RWPE2 (cell line): ENCODE results near the gene DDIT4.

ENCODE experiments used
- ATAC-seq: fragments of 200-7000 bp; cut with Tn5 transposase; 3 replicates; pipeline ENCODE4 v1.9.1; 2021; ENCODE audit warnings: low read depth
- DNase-seq: peaks from one replicate; pipeline ENCODE4 v3.0.0-alpha.2; 2020; ENCODE audit warnings: low spot score
- H3K27ac ChIP-seq: fragments of 450-650 bp; 2 replicates; pipeline ENCODE4 v1.5.1; 2017; ENCODE audit warnings: mild to moderate bottlenecking; ENCODE audit not compliant: poor library complexity, severe bottlenecking
- H3K27me3 ChIP-seq: fragments of 250-450 bp; sonication (Bioruptor Pico); 2 replicates; pipeline ENCODE4 v1.5.1; 2021; ENCODE audit warnings: mild to moderate bottlenecking, moderate library complexity; ENCODE audit not compliant: insufficient read depth, poor library complexity, severe bottlenecking
- H3K36me3 ChIP-seq: fragments of 250-450 bp; sonication (Bioruptor Pico); 2 replicates; pipeline ENCODE4 v1.5.1; 2020; ENCODE audit warnings: low read depth, mild to moderate bottlenecking, moderate library complexity
- H3K4me1 ChIP-seq: fragments of 250-450 bp; sonication (Bioruptor Pico); 2 replicates; pipeline ENCODE4 v1.5.1; 2021; ENCODE audit warnings: mild to moderate bottlenecking, moderate library complexity; ENCODE audit not compliant: insufficient read depth, poor library complexity, severe bottlenecking
- H3K4me3 ChIP-seq: fragments of 250-450 bp; sonication (Bioruptor Pico); 2 replicates; pipeline ENCODE4 v1.5.1; 2021; ENCODE audit warnings: mild to moderate bottlenecking, moderate library complexity; ENCODE audit not compliant: severe bottlenecking
- H3K9me3 ChIP-seq: fragments of 250-450 bp; sonication (Bioruptor Pico); 2 replicates; pipeline ENCODE4 v1.5.1; 2021; ENCODE audit warnings: mild to moderate bottlenecking, moderate library complexity; ENCODE audit not compliant: severe bottlenecking
- TF ChIP-seq, protein P1 (sequence below): fragments of 450-650 bp; IDR thresholded peaks from one replicate; pipeline ENCODE4 v1.5.1; 2017; ENCODE audit warnings: mild to moderate bottlenecking, moderate library complexity; ENCODE audit not compliant: poor library complexity, severe bottlenecking

The DDIT4 gene

GRCh38 chr10:72308320-72308987 lies 34.7 kb downstream of the DDIT4 start:
- DNase-seq (no peak), ATAC-seq (peak; percentile 60)
- TF ChIP-seq, protein P1, sequence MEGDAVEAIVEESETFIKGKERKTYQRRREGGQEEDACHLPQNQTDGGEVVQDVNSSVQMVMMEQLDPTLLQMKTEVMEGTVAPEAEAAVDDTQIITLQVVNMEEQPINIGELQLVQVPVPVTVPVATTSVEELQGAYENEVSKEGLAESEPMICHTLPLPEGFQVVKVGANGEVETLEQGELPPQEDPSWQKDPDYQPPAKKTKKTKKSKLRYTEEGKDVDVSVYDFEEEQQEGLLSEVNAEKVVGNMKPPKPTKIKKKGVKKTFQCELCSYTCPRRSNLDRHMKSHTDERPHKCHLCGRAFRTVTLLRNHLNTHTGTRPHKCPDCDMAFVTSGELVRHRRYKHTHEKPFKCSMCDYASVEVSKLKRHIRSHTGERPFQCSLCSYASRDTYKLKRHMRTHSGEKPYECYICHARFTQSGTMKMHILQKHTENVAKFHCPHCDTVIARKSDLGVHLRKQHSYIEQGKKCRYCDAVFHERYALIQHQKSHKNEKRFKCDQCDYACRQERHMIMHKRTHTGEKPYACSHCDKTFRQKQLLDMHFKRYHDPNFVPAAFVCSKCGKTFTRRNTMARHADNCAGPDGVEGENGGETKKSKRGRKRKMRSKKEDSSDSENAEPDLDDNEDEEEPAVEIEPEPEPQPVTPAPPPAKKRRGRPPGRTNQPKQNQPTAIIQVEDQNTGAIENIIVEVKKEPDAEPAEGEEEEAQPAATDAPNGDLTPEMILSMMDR, result no peak
- Histone ChIP-seq H3K4me1 (peaks cover 26% of the 10 kb centered on the region), H3K4me3 (no peak overlapping the region), H3K27me3 (no peaks in the 10 kb centered on the region), H3K36me3 (no peaks in the 10 kb centered on the region), H3K9me3 (no peaks in the 10 kb centered on the region), H3K27ac (peak overlapping the region; percentile 69)

DNA sequence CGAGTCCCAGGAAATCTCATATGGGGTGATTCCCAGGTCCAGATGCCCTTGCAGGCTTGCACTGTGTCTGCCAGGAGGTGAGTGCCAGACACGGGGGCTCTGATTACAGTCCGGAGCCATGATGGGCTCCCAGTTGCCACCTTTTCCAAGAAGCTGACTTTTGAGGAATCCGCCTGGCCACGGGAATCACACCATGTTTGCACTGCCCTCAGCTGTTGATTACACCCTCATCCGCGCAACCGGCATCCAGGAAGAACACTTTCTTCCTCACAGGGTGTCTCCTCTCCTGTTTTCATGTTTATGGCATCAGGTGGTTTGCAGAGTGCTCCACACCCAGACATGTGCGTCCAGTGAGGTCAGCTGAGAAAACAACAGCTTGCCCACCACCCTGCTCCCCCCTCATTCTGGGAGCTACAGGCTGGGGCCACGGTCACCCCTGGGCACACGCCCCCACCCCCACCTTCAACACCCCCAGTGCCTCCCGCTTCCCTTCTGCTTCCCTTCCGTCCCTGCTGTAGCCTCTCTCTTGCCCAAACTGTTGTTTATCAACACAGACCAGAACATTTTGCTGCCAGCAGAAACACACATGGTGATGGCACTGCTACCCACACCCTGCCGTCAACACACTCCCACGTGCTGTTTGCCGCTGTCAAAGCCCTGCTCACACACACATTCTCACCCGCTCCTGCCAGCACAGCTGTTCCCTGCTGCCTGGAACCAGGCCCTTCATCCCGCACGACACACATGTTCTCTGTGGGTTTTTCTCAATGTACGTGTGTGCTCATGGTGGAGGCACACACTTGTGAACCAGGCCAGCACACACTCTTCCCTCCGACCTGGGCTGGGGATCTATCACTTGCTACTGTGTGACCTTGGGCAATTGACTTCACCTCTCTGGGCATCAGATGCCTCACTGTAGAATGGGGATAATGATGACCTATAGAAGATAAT lies 35.8 kb downstream of the DDIT4 start:
- H3K4me1 ChIP-seq, result peaks cover 28% of the 10 kb centered on the region

DNA sequence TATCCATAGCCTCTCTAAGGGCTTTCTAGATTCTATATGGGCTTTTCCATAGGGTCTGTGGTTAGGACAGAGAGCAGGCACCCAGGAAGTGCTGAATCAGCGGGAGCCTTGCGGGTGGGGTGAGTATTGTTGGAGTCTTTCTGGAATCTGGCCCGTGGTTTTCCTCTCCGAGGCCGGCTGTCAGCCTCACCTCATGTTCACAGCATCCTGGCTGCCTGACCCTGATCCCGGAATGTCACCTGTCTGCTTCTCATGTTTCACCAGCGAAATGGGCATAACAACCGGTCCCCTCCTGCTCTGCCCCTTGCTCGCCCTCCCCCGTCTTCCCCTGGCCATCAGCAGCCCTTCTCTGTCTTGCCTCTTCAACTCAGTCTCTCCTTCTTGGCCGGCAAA lies 36.5 kb downstream of the DDIT4 start:
- ATAC-seq (peak; percentile 73), DNase-seq (no peak)
- Histone ChIP-seq H3K36me3 (no peaks in the 10 kb centered on the region), H3K4me1 (peaks cover 33% of the 10 kb centered on the region), H3K4me3 (no peak overlapping the region), H3K27ac (peak overlapping the region; percentile 69), H3K27me3 (no peaks in the 10 kb centered on the region), H3K9me3 (no peaks in the 10 kb centered on the region)
- TF ChIP-seq, protein P1, result no peak

More for the DNA sequence above, 35.8 kb downstream of the DDIT4 start:
- H3K36me3 ChIP-seq, result no peaks in the 10 kb centered on the region
- H3K27ac ChIP-seq, result peak overlapping the region; percentile 69
- DNase-seq (no peak), ATAC-seq (no peak)
- no peaks in the 10 kb centered on the region for H3K27me3 ChIP-seq
- TF ChIP-seq, protein P1, result no peak
- no peak overlapping the region for H3K4me3 ChIP-seq
- no peaks in the 10 kb centered on the region for H3K9me3 ChIP-seq

- TF ChIP-seq, protein P1, result no peak
- no peak for DNase-seq
- Histone ChIP-seq H3K27ac (peak overlapping the region; percentile 69), H3K36me3 (no peaks in the 10 kb centered on the region), H3K9me3 (no peaks in the 10 kb centered on the region), H3K27me3 (no peaks in the 10 kb centered on the region), H3K4me3 (no peak overlapping the region), H3K4me1 (peaks cover 37% of the 10 kb centered on the region)
- ATAC-seq, result peak; percentile 16; the same call in 2 of the 3 replicates
Measured at GRCh38 chr10:72310636-72311035, 36.9 kb downstream of the DDIT4 start.
